ENCODE data around the gene PSMC5.
A peak's percentile ranks its signal among the peaks of the same experiment; 100 is the strongest.

The PSMC5 gene

DNA sequence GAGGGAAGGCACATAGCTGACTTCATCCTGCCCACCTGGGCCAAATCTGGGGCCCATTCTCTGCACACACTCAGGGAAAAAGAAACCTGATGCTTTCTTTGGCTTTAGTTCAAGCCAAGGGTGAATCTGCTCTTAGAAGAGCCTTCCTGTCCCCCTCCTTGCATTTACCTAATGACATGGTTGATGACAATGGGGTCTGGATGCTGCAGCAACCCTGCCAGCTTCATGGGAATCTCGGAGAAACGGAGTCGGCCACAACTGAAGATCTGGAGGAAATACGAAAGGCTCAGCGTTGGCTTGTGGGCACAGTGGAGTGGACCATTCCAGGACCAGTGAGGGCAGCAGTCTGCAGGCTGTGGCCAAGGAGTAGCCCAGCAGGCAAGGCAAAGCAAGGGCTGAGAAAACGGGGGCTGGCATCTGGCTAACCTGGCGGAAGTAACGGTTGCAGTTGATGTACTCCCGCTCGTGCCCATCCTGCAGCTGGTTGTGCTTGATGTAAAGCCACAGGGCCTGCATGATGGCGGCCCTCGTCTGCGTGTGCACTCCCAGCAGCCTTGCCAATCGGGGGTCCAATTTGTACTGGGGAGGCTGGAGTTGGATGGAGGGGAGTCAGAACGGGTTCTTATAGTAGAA lies 6.6 kb downstream of the PSMC5 start:
- H3K27ac ChIP-seq (ENCODE audit: low read length) = no peak overlapping the region
- no peaks in the 10 kb centered on the region for H3K27me3 ChIP-seq (ENCODE audit: insufficient read depth, low read length, poor library complexity)
- TF ChIP-seq CTCF (IDR thresholded peaks at IDR 0.05; ENCODE audit: borderline replicate concordance, extremely low read depth, low read length, poor library complexity, severe bottlenecking) (no peak), EZH2 (IDR thresholded peaks at IDR 0.05; ENCODE audit: borderline replicate concordance, low read depth, low read length, severe bottlenecking) (no peak)
- no peak overlapping the region for H3K4me2 ChIP-seq (ENCODE audit: insufficient read depth, low read length)
- H3K79me2 ChIP-seq (ENCODE audit: insufficient read depth, low read length) = peaks cover 48% of the 10 kb centered on the region
- no peak for DNase-seq
- H2AFZ ChIP-seq (ENCODE audit: low read depth, low read length) = no peak overlapping the region
- H4K20me1 ChIP-seq (ENCODE audit: insufficient read depth, low read length) = peaks cover 39% of the 10 kb centered on the region
- H3K9me3 ChIP-seq (ENCODE audit: insufficient read depth, low read length, severe bottlenecking) = no peaks in the 10 kb centered on the region
- H3K9ac ChIP-seq (ENCODE audit: low read depth, low read length) = no peak overlapping the region
- ATAC-seq (ENCODE audit: insufficient read depth, low read depth) = no peak
- H3K36me3 ChIP-seq (ENCODE audit: insufficient read depth, low read length) = peaks cover 95% of the 10 kb centered on the region
- peaks cover 18% of the 10 kb centered on the region for H3K4me1 ChIP-seq (ENCODE audit: insufficient read depth, low read length)
- no peak overlapping the region for H3K4me3 ChIP-seq (ENCODE audit: low read depth in 1 of 2, low read length in 2 of 2)

DNA sequence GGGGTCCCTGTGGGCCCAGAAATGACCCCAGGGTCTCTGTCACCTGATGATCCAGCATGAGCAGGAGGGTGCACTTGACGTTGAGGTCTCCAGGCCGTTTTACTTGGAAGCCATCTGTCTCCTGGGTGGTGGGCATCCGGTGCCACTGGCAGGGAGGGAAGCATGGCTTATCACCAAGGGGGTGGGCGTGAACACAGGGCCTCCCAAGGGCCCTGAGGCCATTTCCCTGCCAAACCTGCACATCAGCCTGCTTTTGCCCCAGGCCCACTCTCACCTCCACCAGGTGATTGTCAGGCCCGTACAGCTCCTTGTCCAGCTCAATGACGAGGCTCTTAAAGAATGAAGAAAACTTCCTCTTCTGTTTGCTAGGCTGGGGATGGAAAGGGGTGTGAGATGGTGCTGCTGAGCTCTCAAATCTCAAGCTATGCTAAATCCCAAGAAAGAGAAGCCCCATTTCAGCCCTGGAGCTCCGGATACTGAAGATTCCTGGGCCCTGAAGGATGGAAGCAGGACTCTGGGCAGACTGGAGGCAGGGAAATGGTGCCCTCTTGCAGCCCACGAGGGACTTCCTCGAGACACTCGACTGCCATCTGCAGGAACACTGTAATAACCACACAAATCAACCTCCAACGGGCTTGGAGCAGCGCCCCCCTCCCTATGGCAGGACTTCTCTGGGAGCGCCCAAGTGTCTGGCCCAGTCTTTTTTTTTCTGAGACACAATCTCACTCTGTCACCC lies 7.4 kb downstream of the PSMC5 start:
- peak; percentile 75 for ATAC-seq (ENCODE audit: insufficient read depth, low read depth)
- Histone ChIP-seq H3K4me3 (ENCODE audit: low read depth in 1 of 2, low read length in 2 of 2) (no peak overlapping the region), H3K27ac (ENCODE audit: low read length) (no peak overlapping the region), H3K4me1 (ENCODE audit: insufficient read depth, low read length) (peaks cover 18% of the 10 kb centered on the region), H2AFZ (ENCODE audit: low read depth, low read length) (no peak overlapping the region), H4K20me1 (ENCODE audit: insufficient read depth, low read length) (peaks cover 46% of the 10 kb centered on the region), H3K27me3 (ENCODE audit: insufficient read depth, low read length, poor library complexity) (no peaks in the 10 kb centered on the region), H3K9ac (ENCODE audit: low read depth, low read length) (no peak overlapping the region), H3K4me2 (ENCODE audit: insufficient read depth, low read length) (no peak overlapping the region), H3K9me3 (ENCODE audit: insufficient read depth, low read length, severe bottlenecking) (no peaks in the 10 kb centered on the region), H3K79me2 (ENCODE audit: insufficient read depth, low read length) (peaks cover 48% of the 10 kb centered on the region), H3K36me3 (ENCODE audit: insufficient read depth, low read length) (peaks cover 92% of the 10 kb centered on the region)
- TF ChIP-seq CTCF (IDR thresholded peaks at IDR 0.05; ENCODE audit: borderline replicate concordance, extremely low read depth, low read length, poor library complexity, severe bottlenecking) (peak; percentile 69), EZH2 (IDR thresholded peaks at IDR 0.05; ENCODE audit: borderline replicate concordance, low read depth, low read length, severe bottlenecking) (no peak)
- peak; percentile 68 for DNase-seq

DNA sequence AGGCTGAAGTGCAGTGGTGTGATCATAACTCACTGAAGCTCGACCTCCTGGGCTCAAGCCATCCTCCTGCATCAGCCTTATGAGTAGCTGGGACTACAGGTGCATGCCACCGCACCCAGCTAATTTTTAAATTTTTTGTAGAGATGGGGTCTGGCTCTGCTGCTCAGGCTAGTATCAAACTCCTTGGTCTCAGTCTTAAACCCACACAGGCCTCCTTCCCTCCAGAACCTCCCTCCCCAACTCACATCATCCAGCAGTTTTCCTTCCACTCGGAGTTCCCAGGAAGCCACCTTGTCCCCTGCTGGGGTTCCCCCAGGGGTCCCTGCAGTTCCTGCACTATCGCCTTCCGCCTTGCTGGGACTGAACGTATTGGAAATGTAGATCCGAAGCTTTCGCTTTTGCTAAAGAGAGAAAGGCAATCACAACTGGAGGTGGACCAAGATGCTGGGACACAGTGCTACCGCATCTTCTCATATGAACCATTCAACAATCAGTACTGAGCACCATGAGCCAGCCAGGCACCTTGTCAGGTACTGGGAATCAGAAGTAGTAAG lies 8.0 kb downstream of the PSMC5 start:
- no peak for DNase-seq
- H4K20me1 ChIP-seq (ENCODE audit: insufficient read depth, low read length) = peaks cover 46% of the 10 kb centered on the region
- no peak overlapping the region for H3K9ac ChIP-seq (ENCODE audit: low read depth, low read length)
- peaks cover 86% of the 10 kb centered on the region for H3K36me3 ChIP-seq (ENCODE audit: insufficient read depth, low read length)
- H3K4me2 ChIP-seq (ENCODE audit: insufficient read depth, low read length) = no peak overlapping the region
- TF ChIP-seq EZH2 (IDR thresholded peaks at IDR 0.05; ENCODE audit: borderline replicate concordance, low read depth, low read length, severe bottlenecking) (no peak), CTCF (IDR thresholded peaks at IDR 0.05; ENCODE audit: borderline replicate concordance, extremely low read depth, low read length, poor library complexity, severe bottlenecking) (no peak)
- H3K4me1 ChIP-seq (ENCODE audit: insufficient read depth, low read length) = peaks cover 19% of the 10 kb centered on the region
- no peak overlapping the region for H3K4me3 ChIP-seq (ENCODE audit: low read depth in 1 of 2, low read length in 2 of 2)
- no peak overlapping the region for H3K27ac ChIP-seq (ENCODE audit: low read length)
- H3K9me3 ChIP-seq (ENCODE audit: insufficient read depth, low read length, severe bottlenecking) = no peaks in the 10 kb centered on the region
- no peak for ATAC-seq (ENCODE audit: insufficient read depth, low read depth)
- no peak overlapping the region for H2AFZ ChIP-seq (ENCODE audit: low read depth, low read length)
- no peaks in the 10 kb centered on the region for H3K27me3 ChIP-seq (ENCODE audit: insufficient read depth, low read length, poor library complexity)
- H3K79me2 ChIP-seq (ENCODE audit: insufficient read depth, low read length) = peaks cover 47% of the 10 kb centered on the region

Measured in DND-41 (cell line).